GM23338 (cell line): ENCODE measurements around the gene MYT1. TPM values are rescaled to one million over a fixed set of nuclear protein-coding genes. Genes with fewer than 3 reads are reported as not detected.

Experiments used
- ATAC-seq: fragments of 200-7000 bp; cut with Tn5 transposase; 3 replicates; pipeline ENCODE4 v1.9.1; 2020
- DNase-seq: peaks from one replicate; pipeline ENCODE4 v3.0.0-alpha.2; 2015; ENCODE audit warnings: low spot score
- H2AFZ ChIP-seq: fragments of 200-600 bp; sonication (generic); 2 replicates; pipeline ENCODE4 v1.8.0; 2016; ENCODE audit warnings: antibody characterized with exemption, mild to moderate bottlenecking, moderate library complexity
- H3F3A ChIP-seq: fragments of 200-600 bp; sonication (generic); replicated peaks from 2 replicates; pipeline ENCODE4 v1.8.0; 2017; ENCODE audit warnings: antibody characterized with exemption, mixed run types, low read depth
- H3K27ac ChIP-seq: fragments of 200-600 bp; sonication (generic); 2 replicates; pipeline ENCODE4 v1.6.1; 2016; ENCODE audit warnings: low read depth
- H3K27me3 ChIP-seq: fragments of 200-600 bp; sonication (generic); 2 replicates; pipeline ENCODE4 v1.8.0; 2016; ENCODE audit warnings: mild to moderate bottlenecking, mixed run types, moderate library complexity; ENCODE audit not compliant: insufficient read depth
- H3K36me3 ChIP-seq: fragments of 200-600 bp; sonication (generic); 2 replicates; pipeline ENCODE4 v1.8.0; 2016; ENCODE audit warnings: mild to moderate bottlenecking; ENCODE audit not compliant: insufficient read depth
- H3K4me1 ChIP-seq: fragments of 200-600 bp; sonication (generic); 2 replicates; pipeline ENCODE4 v1.8.0; 2016; ENCODE audit warnings: mild to moderate bottlenecking, moderate library complexity; ENCODE audit not compliant: insufficient read depth
- H3K4me2 ChIP-seq: fragments of 200-600 bp; sonication (generic); 2 replicates; pipeline ENCODE4 v1.7.1; 2017; ENCODE audit warnings: mixed run types
- H3K4me3 ChIP-seq: fragments of 200-600 bp; sonication (generic); 2 replicates; pipeline ENCODE4 v1.6.1; 2016; ENCODE audit warnings: mixed run types
- H3K79me2 ChIP-seq: fragments of 200-600 bp; sonication (generic); replicated peaks from 2 replicates; pipeline ENCODE4 v1.8.0; 2017; ENCODE audit warnings: mild to moderate bottlenecking; ENCODE audit not compliant: insufficient read depth
- H3K9me2 ChIP-seq: fragments of 200-600 bp; sonication (generic); 2 replicates; pipeline ENCODE4 v1.8.0; 2017; ENCODE audit not compliant: insufficient read depth
- H4K20me1 ChIP-seq: fragments of 200-600 bp; sonication (generic); replicated peaks from 2 replicates; pipeline ENCODE4 v1.8.0; 2017; ENCODE audit warnings: mild to moderate bottlenecking; ENCODE audit not compliant: insufficient read depth
- H3K27ac Mint-ChIP-seq: 2 replicates; pipeline ENCODE4 v1.8.0; 2020; ENCODE audit warnings: inconsistent platforms, mild to moderate bottlenecking, moderate library complexity, mixed read lengths
- H3K27me3 Mint-ChIP-seq: 3 replicates; pipeline ENCODE4 v1.8.0; 2022; ENCODE audit warnings: low read depth, mild to moderate bottlenecking, moderate library complexity, mixed read lengths, inconsistent platforms; ENCODE audit not compliant: insufficient read depth, poor library complexity
- H3K36me3 Mint-ChIP-seq: 3 replicates; pipeline ENCODE4 v1.8.0; 2021; ENCODE audit warnings: low read depth, mild to moderate bottlenecking, inconsistent platforms, moderate library complexity, mixed read lengths
- H3K4me1 Mint-ChIP-seq: 3 replicates; pipeline ENCODE4 v1.8.0; 2020; ENCODE audit warnings: mild to moderate bottlenecking, inconsistent platforms, mixed read lengths
- H3K4me3 Mint-ChIP-seq: 3 replicates; pipeline ENCODE4 v1.8.0; 2021; ENCODE audit warnings: moderate library complexity, mild to moderate bottlenecking, inconsistent platforms, mixed read lengths
- H3K9me3 Mint-ChIP-seq: 3 replicates; pipeline ENCODE4 v1.8.0; 2020; ENCODE audit warnings: moderate library complexity, mild to moderate bottlenecking, inconsistent platforms, mixed read lengths
- CREB1 ChIP-seq: fragments of 250-450 bp; sonication (Bioruptor Pico); IDR thresholded peaks from 2 replicates; pipeline ENCODE4 v1.5.0; 2020; ENCODE audit warnings: low read depth, mild to moderate bottlenecking, moderate library complexity
- ZNF462 ChIP-seq: fragments of 250-450 bp; sonication (Bioruptor Pico); IDR thresholded peaks from 2 replicates; pipeline ENCODE4 v1.5.0; 2020; ENCODE audit warnings: mild to moderate bottlenecking, moderate library complexity
- polyA plus RNA-seq: library from polyadenylated mRNA; unstranded; fragments of >200 nt; fragmentation: Nextera tagmentation; extraction: Ambion mirVana; gene quantifications from 2 replicates; pipeline ENCODE4 v1.2.1, GENCODE V29; 2016
- total RNA-seq: library from RNA; depleted of rRNA; stranded (reverse); fragments of >200 nt; shearing (Covaris generic); gene quantifications from 2 replicates; pipeline ENCODE4 v1.2.3, GENCODE V29; 2014
- TF ChIP-seq, protein P1 (sequence below), 2 experiments: fragments of 200-600 bp in 1 of 2; sonication (generic) in 1 of 2; conservative IDR thresholded peaks; 2 replicates each; pipeline versions ENCODE4 v1.5.1 to v1.6.1; 2016 to 2017; ENCODE audit warnings: antibody characterized with exemption in 2 of 2, low read depth in 2 of 2, mild to moderate bottlenecking in 2 of 2, moderate library complexity in 1 of 2

The MYT1 gene
- total and polyA plus RNA-seq, 2 experiments from 2014 or later, result 0.83 to 1.6 TPM

DNA sequence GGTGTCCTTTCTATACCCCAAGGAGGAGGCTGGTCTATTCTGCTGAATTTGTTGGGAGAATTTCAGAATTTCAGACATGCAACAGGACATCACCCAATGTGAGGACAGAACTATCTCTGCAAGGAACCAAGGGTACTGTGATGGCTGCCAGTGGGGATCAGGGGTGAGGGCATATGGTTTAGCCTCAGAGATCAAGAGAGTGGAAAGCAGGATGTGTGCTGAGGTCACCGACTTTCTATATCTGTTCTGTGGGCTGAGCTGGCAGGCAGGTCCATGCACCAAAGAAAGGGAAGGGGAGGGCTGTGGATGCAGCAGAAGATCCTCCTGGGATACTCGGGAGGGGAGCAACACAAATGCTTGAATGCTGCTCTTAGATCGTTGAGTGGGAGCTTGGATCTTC, 28.8 kb downstream of the MYT1 start (continued):
- TF ChIP-seq ZNF462, result no peak
- TF ChIP-seq, protein P1, sequence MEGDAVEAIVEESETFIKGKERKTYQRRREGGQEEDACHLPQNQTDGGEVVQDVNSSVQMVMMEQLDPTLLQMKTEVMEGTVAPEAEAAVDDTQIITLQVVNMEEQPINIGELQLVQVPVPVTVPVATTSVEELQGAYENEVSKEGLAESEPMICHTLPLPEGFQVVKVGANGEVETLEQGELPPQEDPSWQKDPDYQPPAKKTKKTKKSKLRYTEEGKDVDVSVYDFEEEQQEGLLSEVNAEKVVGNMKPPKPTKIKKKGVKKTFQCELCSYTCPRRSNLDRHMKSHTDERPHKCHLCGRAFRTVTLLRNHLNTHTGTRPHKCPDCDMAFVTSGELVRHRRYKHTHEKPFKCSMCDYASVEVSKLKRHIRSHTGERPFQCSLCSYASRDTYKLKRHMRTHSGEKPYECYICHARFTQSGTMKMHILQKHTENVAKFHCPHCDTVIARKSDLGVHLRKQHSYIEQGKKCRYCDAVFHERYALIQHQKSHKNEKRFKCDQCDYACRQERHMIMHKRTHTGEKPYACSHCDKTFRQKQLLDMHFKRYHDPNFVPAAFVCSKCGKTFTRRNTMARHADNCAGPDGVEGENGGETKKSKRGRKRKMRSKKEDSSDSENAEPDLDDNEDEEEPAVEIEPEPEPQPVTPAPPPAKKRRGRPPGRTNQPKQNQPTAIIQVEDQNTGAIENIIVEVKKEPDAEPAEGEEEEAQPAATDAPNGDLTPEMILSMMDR (conservative IDR thresholded peaks at IDR 0.05; ENCODE audit: low read depth in 2 of 2), result no peak

DNA sequence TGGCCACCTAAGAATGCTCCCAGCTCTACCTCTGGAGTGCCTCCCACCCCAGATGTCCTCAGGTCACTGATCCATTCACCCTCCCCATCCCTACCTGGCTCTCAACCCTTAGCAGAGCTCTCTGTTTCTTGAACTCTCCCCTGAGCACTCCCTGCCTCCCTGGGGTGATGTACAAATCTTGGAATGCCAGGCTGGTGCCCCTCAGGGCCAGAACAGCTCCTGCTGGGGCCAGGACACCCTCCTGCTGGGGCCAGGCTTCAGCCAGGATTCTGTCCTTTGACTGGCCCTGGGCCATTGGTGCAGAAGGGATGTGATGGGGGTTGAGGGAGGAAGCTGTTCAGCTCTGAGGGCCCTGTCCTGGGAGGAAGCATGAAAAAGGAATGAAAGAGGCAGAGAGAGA, 30.0 kb downstream of the MYT1 start:
- H3K4me3 Mint-ChIP-seq, result no peak overlapping the region
- Histone ChIP-seq H3K4me1 (peaks cover 22% of the 10 kb centered on the region), H3K9me2 (peaks cover 3% of the 10 kb centered on the region; the same call in 1 of the 2 replicates), H3K27me3 (no peaks in the 10 kb centered on the region), H3K36me3 (no peaks in the 10 kb centered on the region), H3K4me2 (no peak overlapping the region), H3F3A (peaks cover 13% of the 10 kb centered on the region), H3K4me3 (no peak overlapping the region), H2AFZ (no peak overlapping the region), H4K20me1 (no peaks in the 10 kb centered on the region), H3K27ac (no peak overlapping the region), H3K79me2 (no peaks in the 10 kb centered on the region)
- DNase-seq, result no peak
- no peak for ATAC-seq
- TF ChIP-seq CREB1 (CRISPR knock-in tag), result no peak
- peaks cover 12% of the 10 kb centered on the region for H3K27me3 Mint-ChIP-seq
- no peaks in the 10 kb centered on the region for H3K9me3 Mint-ChIP-seq
- peaks cover 54% of the 10 kb centered on the region for H3K4me1 Mint-ChIP-seq
- H3K27ac Mint-ChIP-seq, result no peak overlapping the region; the same call in 1 of the 2 replicates
- H3K36me3 Mint-ChIP-seq, result no peaks in the 10 kb centered on the region
